ENCODE data around the gene VOPP1. TPM values are rescaled to one million over a fixed set of nuclear protein-coding genes. Genes with fewer than 3 reads are reported as not detected.

VOPP1 gene
- total RNA-seq, 2 donors from 2014 or later, result 70.3 to 73.4 TPM

DNA sequence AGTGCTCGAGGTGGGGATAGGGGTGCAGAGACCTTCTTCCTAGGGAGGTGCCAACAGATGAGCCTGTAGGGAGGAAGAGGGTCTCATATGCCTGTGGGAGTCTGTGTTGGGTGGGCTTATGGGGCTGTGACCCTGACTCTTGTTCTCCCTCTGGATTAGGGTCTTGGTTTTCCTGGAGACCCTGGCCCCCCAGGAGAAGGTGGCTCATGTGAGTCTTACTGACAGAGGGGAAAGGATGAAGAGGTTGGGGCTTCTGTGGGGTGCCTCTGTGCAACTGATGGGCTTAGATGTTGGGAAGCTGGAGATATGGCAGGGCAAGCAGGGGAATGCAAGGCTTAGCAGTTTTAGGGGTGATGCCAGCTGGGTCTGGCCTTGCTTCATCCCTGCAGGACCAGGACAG is 20.2 kb upstream of the VOPP1 start:
- no peaks in the 10 kb centered on the region for H3K9me3 ChIP-seq
- no peaks in the 10 kb centered on the region for H3K4me1 ChIP-seq
- intact Hi-C loops (cut with DNase I), result loop anchor here (5.0 kb wide), 1 partner anchor 315 kb away; no protein-coding TSS in a partner anchor
- H3K36me3 ChIP-seq, result no peaks in the 10 kb centered on the region
- no peak for DNase-seq
- TF ChIP-seq CTCF (IDR thresholded peaks at IDR 0.05), result no peak
- H3K9ac ChIP-seq (ENCODE audit: low read depth in 2 of 2, low read length in 2 of 2), result no peak overlapping the region
- no peak overlapping the region for H3K4me3 ChIP-seq
- H3K27me3 ChIP-seq, result no peaks in the 10 kb centered on the region
- H3K27ac ChIP-seq, result no peak overlapping the region

GRCh38 chr7:55591282-55591931 is 19.1 kb upstream of the VOPP1 start:
- no peaks in the 10 kb centered on the region for H3K27me3 ChIP-seq
- H3K36me3 ChIP-seq, result no peaks in the 10 kb centered on the region
- no peaks in the 10 kb centered on the region for H3K4me1 ChIP-seq
- TF ChIP-seq CTCF (IDR thresholded peaks at IDR 0.05), result no peak
- H3K4me3 ChIP-seq, result no peak overlapping the region
- no peak for DNase-seq
- H3K9me3 ChIP-seq, result no peaks in the 10 kb centered on the region
- intact Hi-C loops (cut with DNase I), result loop anchor here (5.0 kb wide), 1 partner anchor 314 kb away; no protein-coding TSS in a partner anchor
- no peak overlapping the region for H3K27ac ChIP-seq
- H3K9ac ChIP-seq (ENCODE audit: low read depth in 2 of 2, low read length in 2 of 2), result no peak overlapping the region

DNA sequence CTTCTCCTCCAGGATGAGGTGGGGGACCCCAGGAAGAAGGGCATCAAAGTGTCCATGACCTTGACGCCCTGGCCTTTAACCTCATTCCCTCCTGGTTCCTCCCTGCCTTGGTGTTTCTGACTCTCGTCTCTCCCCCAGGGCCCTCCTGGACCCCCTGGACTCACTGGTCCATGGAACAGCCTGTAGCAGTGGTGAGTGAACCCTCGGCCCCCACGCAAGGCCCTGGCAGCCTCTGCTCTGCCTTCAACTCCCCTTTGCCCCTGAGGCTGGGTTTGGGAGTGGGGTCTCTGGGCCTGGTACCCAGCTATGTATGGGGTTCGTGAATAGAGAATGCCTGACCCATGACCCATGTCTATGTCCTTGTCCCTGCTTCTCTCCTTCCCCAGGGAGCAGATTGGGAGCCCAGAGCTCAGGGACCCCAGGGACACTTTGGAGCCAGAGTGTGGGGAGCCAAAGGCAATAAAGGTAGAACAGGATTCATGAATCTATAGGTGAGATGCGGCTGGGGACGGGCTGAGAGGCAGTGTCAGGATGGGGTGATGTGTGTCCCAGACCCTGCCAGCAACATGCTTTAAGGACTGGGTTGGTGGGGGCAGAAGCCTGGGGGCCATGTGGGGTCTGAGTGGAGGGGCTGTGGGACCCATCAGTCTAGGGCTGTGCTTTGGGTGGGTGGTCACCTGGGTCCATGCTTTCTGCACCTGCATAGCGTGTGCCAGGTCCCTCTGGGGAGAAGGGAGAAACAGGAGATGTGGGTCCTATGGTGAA is 18.4 kb upstream of the VOPP1 start:
- H3K9ac ChIP-seq (ENCODE audit: low read depth in 2 of 2, low read length in 2 of 2), result no peak overlapping the region
- no peaks in the 10 kb centered on the region for H3K27me3 ChIP-seq
- no peak for TF ChIP-seq CTCF (IDR thresholded peaks at IDR 0.05)
- no peaks in the 10 kb centered on the region for H3K4me1 ChIP-seq
- H3K36me3 ChIP-seq, result no peaks in the 10 kb centered on the region
- no peaks in the 10 kb centered on the region for H3K9me3 ChIP-seq
- H3K27ac ChIP-seq, result no peak overlapping the region
- DNase-seq, result no peak
- H3K4me3 ChIP-seq, result no peak overlapping the region
- intact Hi-C loops (cut with DNase I), result loop anchor here (5.0 kb wide), 1 partner anchor 313 kb away; no protein-coding TSS in a partner anchor

GRCh38 chr7:55589905-55590304 is 17.6 kb upstream of the VOPP1 start:
- no peak for TF ChIP-seq CTCF (IDR thresholded peaks at IDR 0.05)
- Histone ChIP-seq H3K4me1 (no peaks in the 10 kb centered on the region), H3K9ac (ENCODE audit: low read depth in 2 of 2, low read length in 2 of 2) (no peak overlapping the region), H3K27ac (no peak overlapping the region), H3K27me3 (no peaks in the 10 kb centered on the region), H3K4me3 (no peak overlapping the region), H3K36me3 (no peaks in the 10 kb centered on the region), H3K9me3 (no peaks in the 10 kb centered on the region)
- no peak for DNase-seq
- intact Hi-C loops (cut with DNase I), result loop anchor here (5.0 kb wide), 1 partner anchor 313 kb away; no protein-coding TSS in a partner anchor

DNA sequence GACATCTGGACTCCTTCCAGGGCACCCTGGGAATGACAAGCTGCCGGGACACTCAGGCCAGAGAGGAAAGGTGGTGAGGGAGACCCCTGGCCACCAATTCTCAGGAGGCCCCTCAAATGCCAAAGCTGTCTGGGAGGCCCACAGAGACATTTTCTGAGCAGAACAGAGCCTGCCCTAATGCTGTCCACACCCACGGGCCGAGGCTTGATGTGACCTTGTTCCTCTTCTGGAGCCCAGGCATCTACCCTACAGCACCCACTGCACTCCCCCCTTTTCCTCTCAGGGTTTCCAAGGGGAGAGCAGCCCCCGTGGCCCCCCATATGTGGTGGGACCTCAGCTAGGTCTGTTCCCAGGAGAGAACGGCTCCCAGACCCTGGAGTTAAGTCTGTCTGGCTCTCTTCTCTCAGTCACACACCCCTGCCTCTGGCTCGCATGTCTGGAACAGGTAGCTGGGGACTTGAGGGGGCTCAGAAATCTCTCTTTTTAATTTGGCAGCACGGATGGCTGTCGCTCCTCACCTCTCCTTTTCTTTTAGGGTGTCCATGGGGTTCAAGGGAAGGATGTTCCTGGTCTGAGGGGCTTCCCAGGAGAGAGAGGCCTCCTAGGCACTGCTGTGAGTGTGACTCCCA is 16.8 kb upstream of the VOPP1 start:
- Histone ChIP-seq H3K36me3 (no peaks in the 10 kb centered on the region), H3K4me1 (no peaks in the 10 kb centered on the region), H3K9ac (ENCODE audit: low read depth in 2 of 2, low read length in 2 of 2) (no peak overlapping the region), H3K9me3 (no peaks in the 10 kb centered on the region), H3K27me3 (no peaks in the 10 kb centered on the region), H3K4me3 (no peak overlapping the region), H3K27ac (no peak overlapping the region)
- intact Hi-C loops (cut with DNase I), result no loop called here
- TF ChIP-seq CTCF (IDR thresholded peaks at IDR 0.05), result no peak
- no peak for DNase-seq
